Calu3 (cell line): ENCODE measurements around the gene MSLN. TPM values are rescaled to one million over a fixed set of nuclear protein-coding genes. Genes with fewer than 3 reads are reported as not detected.

ENCODE experiments used
- BruUV-seq: library from RNA; stranded (reverse); fragments of 400-500 nt; replicated peaks from 2 replicates; lab custom pipeline; 2021; lab: Mats Ljungman, UMichigan
- CTCF ChIA-PET: fragments of 300-600 bp; sonication (Branson Sonifier 250); formaldehyde crosslinking; loops from one replicate; lab custom pipeline; 2022; ENCODE audit warnings: antibody characterized with exemption; lab: Charles Lee
- DNase-seq: peaks from one replicate; pipeline ENCODE4 v3.0.0; 2022
- H3K27ac Mint-ChIP-seq: one replicate; pipeline ENCODE4 v1.8.0; 2022; ENCODE audit warnings: mixed read lengths; ENCODE audit not compliant: unreplicated experiment
- H3K27me3 Mint-ChIP-seq: one replicate; pipeline ENCODE4 v1.8.0; 2022; ENCODE audit warnings: mixed read lengths; ENCODE audit not compliant: unreplicated experiment
- H3K36me3 Mint-ChIP-seq: one replicate; pipeline ENCODE4 v1.8.0; 2022; ENCODE audit warnings: mild to moderate bottlenecking, moderate library complexity, mixed read lengths; ENCODE audit not compliant: insufficient read depth, unreplicated experiment
- H3K4me1 Mint-ChIP-seq: one replicate; pipeline ENCODE4 v1.8.0; 2022; ENCODE audit warnings: mild to moderate bottlenecking, low read depth, mixed read lengths; ENCODE audit not compliant: unreplicated experiment
- H3K4me3 Mint-ChIP-seq: one replicate; pipeline ENCODE4 v1.8.0; 2022; ENCODE audit warnings: mild to moderate bottlenecking, low read depth, moderate library complexity, mixed read lengths; ENCODE audit not compliant: unreplicated experiment
- H3K9me3 Mint-ChIP-seq: one replicate; pipeline ENCODE4 v1.8.0; 2022; ENCODE audit warnings: low read depth, mixed read lengths; ENCODE audit not compliant: unreplicated experiment
- CTCF ChIP-seq: fragments of 200-600 bp; IDR thresholded peaks from one replicate; pipeline ENCODE4 v1.8.0; 2022; ENCODE audit warnings: antibody characterized with exemption; ENCODE audit not compliant: unreplicated experiment
- intact Hi-C: fragments of 100-400 bp; cut with micrococcal nuclease; formaldehyde crosslinking; loops from one replicate; pipeline ENCODE4 v1.10.0; 2022; ENCODE audit not compliant: unreplicated experiment
- total RNA-seq: library from RNA; stranded (reverse); gene quantifications from 2 replicates; pipeline ENCODE4 v1.2.3, GENCODE V29; 2022

The MSLN gene
- total RNA-seq, 1 experiment from 2014 or later = 3.4 TPM

GRCh38 chr16:736936-737481 is 23.5 kb upstream of the MSLN start:
- intact Hi-C loops = no loop called here
- Mint-ChIP-seq H3K4me1 (no peaks in the 10 kb centered on the region), H3K4me3 (no peak overlapping the region), H3K9me3 (no peaks in the 10 kb centered on the region), H3K36me3 (peaks cover 76% of the 10 kb centered on the region), H3K27ac (no peak overlapping the region), H3K27me3 (no peaks in the 10 kb centered on the region)
- no peak for DNase-seq
- no TSS peak for BruUV-seq
- CTCF ChIA-PET = interaction anchor here (0.6 to 1.5 kb wide), 2 partner anchors 15 to 24 kb away, joined by 4 read pairs; no protein-coding TSS in a partner anchor
- TF ChIP-seq CTCF = no peak

- H3K9me3 Mint-ChIP-seq = no peaks in the 10 kb centered on the region
- no peaks in the 10 kb centered on the region for H3K4me1 Mint-ChIP-seq
- BruUV-seq = no TSS peak
- H3K4me3 Mint-ChIP-seq = peak overlapping the region; percentile 79
- no peak for DNase-seq
- H3K36me3 Mint-ChIP-seq = peaks cover 67% of the 10 kb centered on the region
- H3K27ac Mint-ChIP-seq = no peak overlapping the region
- no peak for TF ChIP-seq CTCF
- intact Hi-C loops = no loop called here
- no peaks in the 10 kb centered on the region for H3K27me3 Mint-ChIP-seq
- CTCF ChIA-PET = interaction anchor here (0.8 to 1.7 kb wide), 5 partner anchors 12 to 56 kb away, joined by 3 to 7 read pairs (median 5); no protein-coding TSS in a partner anchor
These were observed 20.7 kb upstream of the MSLN start for GRCh38 chr16:739560-740458.

GRCh38 chr16:740459-740763 is 20.1 kb upstream of the MSLN start:
- intact Hi-C loops = no loop called here
- Mint-ChIP-seq H3K4me3 (peak overlapping the region; percentile 79), H3K27ac (peak overlapping the region; percentile 62), H3K27me3 (no peaks in the 10 kb centered on the region), H3K9me3 (no peaks in the 10 kb centered on the region), H3K4me1 (no peaks in the 10 kb centered on the region), H3K36me3 (peaks cover 64% of the 10 kb centered on the region)
- no peak for TF ChIP-seq CTCF
- CTCF ChIA-PET = interaction anchor here (0.8 to 1.7 kb wide), 9 partner anchors 9 to 55 kb away, joined by 3 to 7 read pairs (median 4); partner anchors contain the start of genes CHTF18 and RPUSD1
- no TSS peak for BruUV-seq
- no peak for DNase-seq

GRCh38 chr16:740764-741505 is 19.6 kb upstream of the MSLN start, which contains the start of gene CIAO3:
TSS of gene CIAO3 (minus strand) at chr16:740997. CDS start at chr16:740985, 12 bp downstream.
- Mint-ChIP-seq H3K4me3 (peak within 1 kb of the TSS; percentile 79), H3K36me3 (peaks cover 60% of the 10 kb centered on the region), H3K27me3 (no peaks in the 10 kb centered on the region), H3K9me3 (no peaks in the 10 kb centered on the region), H3K4me1 (no peaks in the 10 kb centered on the region), H3K27ac (peak within 1 kb of the TSS; percentile 62)
- CTCF ChIA-PET = interaction anchor here (0.7 to 1.7 kb wide), 12 partner anchors 9 to 61 kb away, joined by 3 to 7 read pairs (median 4); partner anchors contain the start of genes CHTF18, RPUSD1 and STUB1
- peak; percentile 97 for TF ChIP-seq CTCF
- DNase-seq = peak; percentile 96
- BruUV-seq = TSS peak; percentile 72
- intact Hi-C loops = no loop called here
